HEK293 (cell line): ENCODE measurements around the gene FLT4.

Experiments used
- CTCF ChIP-seq: fragments of 450-650 bp; formaldehyde crosslinking; IDR thresholded peaks from 2 replicates; pipeline ENCODE4 v1.5.1; 2016; ENCODE audit warnings: missing biosample characterization, missing genetic modification characterization
- GLI4 ChIP-seq: fragments of 450-650 bp; formaldehyde crosslinking; IDR thresholded peaks from 2 replicates; pipeline ENCODE4 v1.5.1; 2016; ENCODE audit warnings: missing biosample characterization, missing genetic modification characterization
- ZNF639 ChIP-seq: fragments of 450-650 bp; formaldehyde crosslinking; IDR thresholded peaks from 2 replicates; pipeline ENCODE4 v1.5.1; 2016; ENCODE audit warnings: missing biosample characterization, missing genetic modification characterization

GRCh38 chr5:180595381-180596114 lies 53.9 kb downstream of the FLT4 start:
- TF ChIP-seq ZNF639 (tag by site-specific recombination) (no peak), GLI4 (no peak), CTCF (tag by site-specific recombination) (no peak)
